ENCODE results near the gene KRT86. TPM values are rescaled to one million over a fixed set of nuclear protein-coding genes. Genes with fewer than 3 reads are reported as not detected.

Gene KRT86
- polyA plus RNA-seq, 1 donor (not counting 4 experiments of a cell fraction or from before 2014, with no cell fraction given): not detected

DNA sequence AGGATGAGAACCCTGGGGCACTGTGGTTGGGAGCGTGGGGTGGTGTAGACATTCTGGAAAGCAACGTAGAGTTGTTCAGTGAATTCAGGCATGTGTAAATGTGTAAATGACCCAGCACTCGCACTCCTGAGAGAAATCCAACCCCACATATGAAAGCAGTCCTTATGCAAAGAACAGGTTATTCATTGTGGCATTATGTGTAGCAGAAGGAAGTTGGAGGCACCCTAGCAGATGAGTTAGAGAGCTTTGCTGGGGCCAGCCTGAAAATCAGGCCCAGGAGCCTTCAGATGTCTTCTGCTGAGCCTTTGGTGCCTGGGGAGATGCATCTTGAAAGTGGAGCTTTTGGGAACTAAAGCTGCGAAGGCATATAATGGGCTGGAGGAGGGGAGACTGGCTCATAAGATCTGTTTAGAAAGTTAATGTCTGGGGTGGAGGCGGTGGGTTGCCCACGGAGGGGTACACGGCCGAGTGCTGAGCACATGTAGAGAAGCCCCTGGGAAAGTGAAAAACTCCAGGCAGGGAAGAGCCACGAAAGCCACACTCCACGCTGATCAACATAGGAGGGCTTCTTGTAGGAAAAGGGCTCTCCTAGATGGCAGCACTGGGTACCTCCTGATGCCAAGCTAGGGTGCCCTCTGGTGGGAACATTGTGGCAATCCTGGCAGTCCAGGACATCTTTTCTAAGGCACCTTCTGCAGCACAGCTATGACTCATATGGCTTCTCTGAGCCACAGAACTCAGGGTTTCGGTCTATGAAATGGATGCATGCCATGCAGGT lies 52.8 kb downstream of the KRT86 start:
- Histone ChIP-seq H3K9me3 (ENCODE audit: control insufficient read depth, low read depth, low read length) (no peaks in the 10 kb centered on the region), H3K27me3 (ENCODE audit: control insufficient read depth, extremely low read depth, insufficient read depth, low read length) (peaks cover 4% of the 10 kb centered on the region), H3K79me2 (ENCODE audit: control insufficient read depth, insufficient read depth, low read length) (no peaks in the 10 kb centered on the region), H2AFZ (ENCODE audit: control insufficient read depth, low read length) (no peak overlapping the region), H3K4me1 (ENCODE audit: control insufficient read depth, extremely low read depth, insufficient read depth, low read length) (peaks cover 13% of the 10 kb centered on the region), H3K4me2 (ENCODE audit: control insufficient read depth, extremely low read depth, insufficient read depth, low read depth, low read length) (peak overlapping the region; percentile 29), H3K9me1 (ENCODE audit: control insufficient read depth, extremely low read depth, insufficient read depth, low read length) (no peaks in the 10 kb centered on the region), H3K36me3 (ENCODE audit: control insufficient read depth in 2 of 2, extremely low read depth in 1 of 2, insufficient read depth in 2 of 2, low read length in 2 of 2) (no peaks in the 10 kb centered on the region), H4K20me1 (ENCODE audit: control insufficient read depth, extremely low read depth, insufficient read depth, low read length) (no peaks in the 10 kb centered on the region), H3K9ac (ENCODE audit: control insufficient read depth, extremely low read depth, insufficient read depth, low read length) (no peak overlapping the region), H3K4me3 (ENCODE audit: control insufficient read depth in 2 of 3, extremely low read depth in 1 of 3, insufficient read depth in 2 of 3, low read depth in 1 of 3, low read length in 3 of 3) (no peak overlapping the region), H3K27ac (ENCODE audit: control insufficient read depth, insufficient read depth, low read length) (no peak overlapping the region)
- peak; percentile 100 for FAIRE-seq
- TF ChIP-seq EZH2 (IDR thresholded peaks at IDR 0.05; ENCODE audit: low read length): no peak
- TF ChIP-seq, protein P1, sequence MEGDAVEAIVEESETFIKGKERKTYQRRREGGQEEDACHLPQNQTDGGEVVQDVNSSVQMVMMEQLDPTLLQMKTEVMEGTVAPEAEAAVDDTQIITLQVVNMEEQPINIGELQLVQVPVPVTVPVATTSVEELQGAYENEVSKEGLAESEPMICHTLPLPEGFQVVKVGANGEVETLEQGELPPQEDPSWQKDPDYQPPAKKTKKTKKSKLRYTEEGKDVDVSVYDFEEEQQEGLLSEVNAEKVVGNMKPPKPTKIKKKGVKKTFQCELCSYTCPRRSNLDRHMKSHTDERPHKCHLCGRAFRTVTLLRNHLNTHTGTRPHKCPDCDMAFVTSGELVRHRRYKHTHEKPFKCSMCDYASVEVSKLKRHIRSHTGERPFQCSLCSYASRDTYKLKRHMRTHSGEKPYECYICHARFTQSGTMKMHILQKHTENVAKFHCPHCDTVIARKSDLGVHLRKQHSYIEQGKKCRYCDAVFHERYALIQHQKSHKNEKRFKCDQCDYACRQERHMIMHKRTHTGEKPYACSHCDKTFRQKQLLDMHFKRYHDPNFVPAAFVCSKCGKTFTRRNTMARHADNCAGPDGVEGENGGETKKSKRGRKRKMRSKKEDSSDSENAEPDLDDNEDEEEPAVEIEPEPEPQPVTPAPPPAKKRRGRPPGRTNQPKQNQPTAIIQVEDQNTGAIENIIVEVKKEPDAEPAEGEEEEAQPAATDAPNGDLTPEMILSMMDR (optimal IDR thresholded peaks at IDR 0.05 in 1 of 3, IDR thresholded peaks at IDR 0.05 in 1 of 3, conservative IDR thresholded peaks at IDR 0.05 in 1 of 3; ENCODE audit: extremely low read depth in 1 of 3, insufficient read depth in 2 of 3, low read length in 3 of 3): peak; percentile 98 to 100 (median 100)
- DNase-seq (ENCODE audit: low read depth, low spot score): peak; percentile 98
- dilution Hi-C loops (cut with MboI; ENCODE audit: extremely low pct_ligation_motif_present, low sequenced_read_pairs): no loop called here

DNA sequence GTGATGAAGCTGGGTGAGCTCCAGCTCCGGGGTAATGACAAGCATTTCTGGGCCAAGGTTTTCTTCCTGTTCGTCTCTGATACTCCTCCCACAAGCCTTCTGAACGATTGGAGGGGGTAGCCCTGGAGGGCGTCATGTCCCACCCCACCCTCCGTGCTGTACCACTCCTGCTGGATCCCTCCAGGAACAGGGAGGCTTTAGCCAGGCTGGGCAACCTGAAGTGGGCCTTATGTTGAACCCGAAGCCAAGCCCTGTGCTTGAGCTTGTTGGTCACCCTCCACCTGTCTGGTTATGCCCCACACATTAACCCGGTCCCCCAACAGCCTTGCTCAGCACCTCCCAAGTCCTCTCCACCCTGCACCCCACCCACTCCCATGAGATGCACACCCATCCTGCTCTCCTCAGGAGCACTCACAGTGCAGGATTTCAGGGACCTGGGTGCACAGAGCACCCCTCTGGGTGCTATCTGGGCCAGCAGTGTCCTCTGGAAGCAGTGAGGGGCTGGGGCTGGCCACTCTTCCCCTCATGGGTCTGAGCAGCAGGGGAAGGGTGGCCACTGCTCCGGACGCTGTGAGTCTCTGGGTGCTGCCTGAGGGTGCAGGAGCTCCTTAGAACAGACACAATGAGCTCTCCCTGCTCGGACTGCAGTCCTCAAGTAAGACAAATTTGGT lies 53.5 kb downstream of the KRT86 start:
- dilution Hi-C loops (cut with MboI; ENCODE audit: extremely low pct_ligation_motif_present, low sequenced_read_pairs): no loop called here
- Histone ChIP-seq H3K4me3 (ENCODE audit: control insufficient read depth in 2 of 3, extremely low read depth in 1 of 3, insufficient read depth in 2 of 3, low read depth in 1 of 3, low read length in 3 of 3) (no peak overlapping the region), H3K36me3 (ENCODE audit: control insufficient read depth in 2 of 2, extremely low read depth in 1 of 2, insufficient read depth in 2 of 2, low read length in 2 of 2) (no peaks in the 10 kb centered on the region), H3K9me3 (ENCODE audit: control insufficient read depth, low read depth, low read length) (no peaks in the 10 kb centered on the region), H4K20me1 (ENCODE audit: control insufficient read depth, extremely low read depth, insufficient read depth, low read length) (no peaks in the 10 kb centered on the region), H3K9me1 (ENCODE audit: control insufficient read depth, extremely low read depth, insufficient read depth, low read length) (no peaks in the 10 kb centered on the region), H3K27me3 (ENCODE audit: control insufficient read depth, extremely low read depth, insufficient read depth, low read length) (no peaks in the 10 kb centered on the region), H3K79me2 (ENCODE audit: control insufficient read depth, insufficient read depth, low read length) (no peaks in the 10 kb centered on the region), H3K9ac (ENCODE audit: control insufficient read depth, extremely low read depth, insufficient read depth, low read length) (peak overlapping the region; percentile 59), H3K27ac (ENCODE audit: control insufficient read depth, insufficient read depth, low read length) (peak overlapping the region; percentile 76), H3K4me2 (ENCODE audit: control insufficient read depth, extremely low read depth, insufficient read depth, low read depth, low read length) (peak overlapping the region; percentile 7), H2AFZ (ENCODE audit: control insufficient read depth, low read length) (peak overlapping the region; percentile 62), H3K4me1 (ENCODE audit: control insufficient read depth, extremely low read depth, insufficient read depth, low read length) (peaks cover 13% of the 10 kb centered on the region)
- TF ChIP-seq, protein P1 (optimal IDR thresholded peaks at IDR 0.05 in 1 of 3, IDR thresholded peaks at IDR 0.05 in 1 of 3, conservative IDR thresholded peaks at IDR 0.05 in 1 of 3; ENCODE audit: extremely low read depth in 1 of 3, insufficient read depth in 2 of 3, low read length in 3 of 3): no peak
- TF ChIP-seq EZH2 (IDR thresholded peaks at IDR 0.05; ENCODE audit: low read length): no peak
- FAIRE-seq (no peak), DNase-seq (ENCODE audit: low read depth, low spot score) (no peak)

All from keratinocyte (primary cell).